GM23338 (cell line): Measurements from ENCODE around the gene TLR9. TPM values are rescaled to one million over a fixed set of nuclear protein-coding genes. Genes with fewer than 3 reads are reported as not detected.

Experiments used
- ATAC-seq: fragments of 200-7000 bp; cut with Tn5 transposase; 3 replicates; pipeline ENCODE4 v1.9.1; 2020
- DNase-seq: peaks from one replicate; pipeline ENCODE4 v3.0.0-alpha.2; 2015; ENCODE audit warnings: low spot score
- H2AFZ ChIP-seq: fragments of 200-600 bp; sonication (generic); 2 replicates; pipeline ENCODE4 v1.8.0; 2016; ENCODE audit warnings: antibody characterized with exemption, mild to moderate bottlenecking, moderate library complexity
- H3F3A ChIP-seq: fragments of 200-600 bp; sonication (generic); replicated peaks from 2 replicates; pipeline ENCODE4 v1.8.0; 2017; ENCODE audit warnings: antibody characterized with exemption, mixed run types, low read depth
- H3K27ac ChIP-seq: fragments of 200-600 bp; sonication (generic); 2 replicates; pipeline ENCODE4 v1.6.1; 2016; ENCODE audit warnings: low read depth
- H3K27me3 ChIP-seq: fragments of 200-600 bp; sonication (generic); 2 replicates; pipeline ENCODE4 v1.8.0; 2016; ENCODE audit warnings: mild to moderate bottlenecking, mixed run types, moderate library complexity; ENCODE audit not compliant: insufficient read depth
- H3K36me3 ChIP-seq: fragments of 200-600 bp; sonication (generic); 2 replicates; pipeline ENCODE4 v1.8.0; 2016; ENCODE audit warnings: mild to moderate bottlenecking; ENCODE audit not compliant: insufficient read depth
- H3K4me1 ChIP-seq: fragments of 200-600 bp; sonication (generic); 2 replicates; pipeline ENCODE4 v1.8.0; 2016; ENCODE audit warnings: mild to moderate bottlenecking, moderate library complexity; ENCODE audit not compliant: insufficient read depth
- H3K4me2 ChIP-seq: fragments of 200-600 bp; sonication (generic); 2 replicates; pipeline ENCODE4 v1.7.1; 2017; ENCODE audit warnings: mixed run types
- H3K4me3 ChIP-seq: fragments of 200-600 bp; sonication (generic); 2 replicates; pipeline ENCODE4 v1.6.1; 2016; ENCODE audit warnings: mixed run types
- H3K79me2 ChIP-seq: fragments of 200-600 bp; sonication (generic); replicated peaks from 2 replicates; pipeline ENCODE4 v1.8.0; 2017; ENCODE audit warnings: mild to moderate bottlenecking; ENCODE audit not compliant: insufficient read depth
- H3K9me2 ChIP-seq: fragments of 200-600 bp; sonication (generic); 2 replicates; pipeline ENCODE4 v1.8.0; 2017; ENCODE audit not compliant: insufficient read depth
- H4K20me1 ChIP-seq: fragments of 200-600 bp; sonication (generic); replicated peaks from 2 replicates; pipeline ENCODE4 v1.8.0; 2017; ENCODE audit warnings: mild to moderate bottlenecking; ENCODE audit not compliant: insufficient read depth
- H3K27ac Mint-ChIP-seq: 2 replicates; pipeline ENCODE4 v1.8.0; 2020; ENCODE audit warnings: inconsistent platforms, mild to moderate bottlenecking, moderate library complexity, mixed read lengths
- H3K27me3 Mint-ChIP-seq: 3 replicates; pipeline ENCODE4 v1.8.0; 2022; ENCODE audit warnings: low read depth, mild to moderate bottlenecking, moderate library complexity, mixed read lengths, inconsistent platforms; ENCODE audit not compliant: insufficient read depth, poor library complexity
- H3K36me3 Mint-ChIP-seq: 3 replicates; pipeline ENCODE4 v1.8.0; 2021; ENCODE audit warnings: low read depth, mild to moderate bottlenecking, inconsistent platforms, moderate library complexity, mixed read lengths
- H3K4me1 Mint-ChIP-seq: 3 replicates; pipeline ENCODE4 v1.8.0; 2020; ENCODE audit warnings: mild to moderate bottlenecking, inconsistent platforms, mixed read lengths
- H3K4me3 Mint-ChIP-seq: 3 replicates; pipeline ENCODE4 v1.8.0; 2021; ENCODE audit warnings: moderate library complexity, mild to moderate bottlenecking, inconsistent platforms, mixed read lengths
- H3K9me3 Mint-ChIP-seq: 3 replicates; pipeline ENCODE4 v1.8.0; 2020; ENCODE audit warnings: moderate library complexity, mild to moderate bottlenecking, inconsistent platforms, mixed read lengths
- CREB1 ChIP-seq: fragments of 250-450 bp; sonication (Bioruptor Pico); IDR thresholded peaks from 2 replicates; pipeline ENCODE4 v1.5.0; 2020; ENCODE audit warnings: low read depth, mild to moderate bottlenecking, moderate library complexity
- CTCF ChIP-seq, 2 experiments: fragments of 200-600 bp in 1 of 2; sonication (generic) in 1 of 2; conservative IDR thresholded peaks; 2 replicates each; pipeline versions ENCODE4 v1.5.1 to v1.6.1; 2016 to 2017; ENCODE audit warnings: antibody characterized with exemption in 2 of 2, low read depth in 2 of 2, mild to moderate bottlenecking in 2 of 2, moderate library complexity in 1 of 2
- ETS1 ChIP-seq: IDR thresholded peaks from 2 replicates; pipeline ENCODE4 v1.6.1; 2016; ENCODE audit warnings: antibody characterized with exemption
- EZH2 ChIP-seq: fragments of 200-600 bp; sonication (generic); IDR thresholded peaks from one replicate; pipeline ENCODE4 v1.8.0; 2017; ENCODE audit warnings: antibody characterized with exemption, mild to moderate bottlenecking, low read depth; ENCODE audit not compliant: unreplicated experiment
- EZH2phosphoT487 ChIP-seq: fragments of 200-600 bp; sonication (generic); IDR thresholded peaks from one replicate; pipeline ENCODE4 v1.8.1; 2018; ENCODE audit warnings: antibody characterized with exemption; ENCODE audit not compliant: unreplicated experiment
- JUNB ChIP-seq: IDR thresholded peaks from one replicate; pipeline ENCODE4 v1.6.1; 2016; ENCODE audit warnings: antibody characterized with exemption; ENCODE audit not compliant: unreplicated experiment
- NANOG ChIP-seq: IDR thresholded peaks from 2 replicates; pipeline ENCODE4 v1.6.1; 2016; ENCODE audit warnings: antibody characterized with exemption, borderline replicate concordance
- POLR2AphosphoS5 ChIP-seq: IDR thresholded peaks from 2 replicates; pipeline ENCODE4 v1.6.1; 2016; ENCODE audit warnings: antibody characterized with exemption, low read depth
- REST ChIP-seq: IDR thresholded peaks from one replicate; pipeline ENCODE4 v1.6.1; 2018; ENCODE audit warnings: antibody characterized with exemption; ENCODE audit not compliant: unreplicated experiment
- STAT1 ChIP-seq: IDR thresholded peaks from one replicate; pipeline ENCODE4 v1.6.1; 2016; ENCODE audit warnings: antibody characterized with exemption; ENCODE audit not compliant: unreplicated experiment
- ZNF114 ChIP-seq: fragments of 250-450 bp; sonication (Bioruptor Pico); IDR thresholded peaks from 2 replicates; pipeline ENCODE4 v1.5.0; 2020; ENCODE audit warnings: mild to moderate bottlenecking, moderate library complexity
- ZNF331 ChIP-seq: fragments of 250-450 bp; sonication (Bioruptor Pico); IDR thresholded peaks from 2 replicates; pipeline ENCODE4 v1.5.0; 2020; ENCODE audit warnings: low read depth, mild to moderate bottlenecking, moderate library complexity
- ZNF462 ChIP-seq: fragments of 250-450 bp; sonication (Bioruptor Pico); IDR thresholded peaks from 2 replicates; pipeline ENCODE4 v1.5.0; 2020; ENCODE audit warnings: mild to moderate bottlenecking, moderate library complexity
- polyA plus RNA-seq: library from polyadenylated mRNA; unstranded; fragments of >200 nt; fragmentation: Nextera tagmentation; extraction: Ambion mirVana; gene quantifications from 2 replicates; pipeline ENCODE4 v1.2.1, GENCODE V29; 2016
- total RNA-seq: library from RNA; depleted of rRNA; stranded (reverse); fragments of >200 nt; shearing (Covaris generic); gene quantifications from 2 replicates; pipeline ENCODE4 v1.2.3, GENCODE V29; 2014

TLR9 gene
- total and polyA plus RNA-seq, 2 experiments from 2014 or later: not detected

GRCh38 chr3:52203701-52204100, 21.7 kb downstream of the TLR9 start:
- no peak for DNase-seq
- H3K27me3 ChIP-seq: no peaks in the 10 kb centered on the region
- peaks cover 17% of the 10 kb centered on the region for H4K20me1 ChIP-seq
- H3K36me3 Mint-ChIP-seq: peaks cover 83% of the 10 kb centered on the region
- peaks cover 81% of the 10 kb centered on the region for H3K36me3 ChIP-seq
- no peak overlapping the region for H2AFZ ChIP-seq
- H3K4me2 ChIP-seq: no peak overlapping the region
- no peak overlapping the region for H3K4me3 ChIP-seq
- no peak overlapping the region for H3K27ac ChIP-seq
- H3K4me3 Mint-ChIP-seq: no peak overlapping the region
- no peaks in the 10 kb centered on the region for H3K9me3 Mint-ChIP-seq
- no peak for ATAC-seq
- peaks cover 7% of the 10 kb centered on the region for H3K79me2 ChIP-seq
- no peaks in the 10 kb centered on the region for H3K9me2 ChIP-seq
- H3K4me1 Mint-ChIP-seq: peaks cover 5% of the 10 kb centered on the region; the same call in 2 of the 3 replicates
- no peak overlapping the region for H3K27ac Mint-ChIP-seq
- peaks cover 14% of the 10 kb centered on the region for H3F3A ChIP-seq
- TF ChIP-seq EZH2phosphoT487 (no peak), NANOG (no peak), JUNB (no peak), EZH2 (no peak), REST (no peak), CTCF (conservative IDR thresholded peaks at IDR 0.05; ENCODE audit: low read depth in 2 of 2) (no peak), STAT1 (no peak), ZNF114 (CRISPR knock-in tag) (no peak), ZNF462 (no peak), ETS1 (no peak), CREB1 (CRISPR knock-in tag) (no peak), ZNF331 (CRISPR knock-in tag) (no peak), POLR2AphosphoS5 (no peak)
- peaks cover 2% of the 10 kb centered on the region; the same call in 1 of the 2 replicates for H3K4me1 ChIP-seq
- peaks cover 3% of the 10 kb centered on the region for H3K27me3 Mint-ChIP-seq
